Left lobe of liver (tissue), 2 donors: Measurements from ENCODE around the gene PIK3R1. TPM values are rescaled to one million over a fixed set of nuclear protein-coding genes. Genes with fewer than 3 reads are reported as not detected.
"Not testable (repeated sequence)": the region's sequence is repeated elsewhere in the genome, so short reads cannot be mapped to it uniquely, and the experiment has no call there.

Source experiments
- ATAC-seq: fragments of 200-7000 bp; cut with Tn5 transposase; one replicate; pipeline ENCODE4 v1.9.1; 2020; ENCODE audit warnings: mild to moderate bottlenecking, moderate library complexity
- DNase-seq: peaks from one replicate; pipeline ENCODE4 v3.0.0-alpha.2; 2020; ENCODE audit warnings: low spot score
- total RNA-seq: library from RNA; stranded (reverse); gene quantifications from one replicate; pipeline ENCODE4 v1.2.1, GENCODE V29; 2021
- donor health status: DM: no; HTN: no; CAD: no; lungs with moderate emphysema.
- donor health status: DM: no; HTN: yes; CAD: no.

The PIK3R1 gene
- total RNA-seq, 1 donor from 2014 or later: 149 TPM

DNA sequence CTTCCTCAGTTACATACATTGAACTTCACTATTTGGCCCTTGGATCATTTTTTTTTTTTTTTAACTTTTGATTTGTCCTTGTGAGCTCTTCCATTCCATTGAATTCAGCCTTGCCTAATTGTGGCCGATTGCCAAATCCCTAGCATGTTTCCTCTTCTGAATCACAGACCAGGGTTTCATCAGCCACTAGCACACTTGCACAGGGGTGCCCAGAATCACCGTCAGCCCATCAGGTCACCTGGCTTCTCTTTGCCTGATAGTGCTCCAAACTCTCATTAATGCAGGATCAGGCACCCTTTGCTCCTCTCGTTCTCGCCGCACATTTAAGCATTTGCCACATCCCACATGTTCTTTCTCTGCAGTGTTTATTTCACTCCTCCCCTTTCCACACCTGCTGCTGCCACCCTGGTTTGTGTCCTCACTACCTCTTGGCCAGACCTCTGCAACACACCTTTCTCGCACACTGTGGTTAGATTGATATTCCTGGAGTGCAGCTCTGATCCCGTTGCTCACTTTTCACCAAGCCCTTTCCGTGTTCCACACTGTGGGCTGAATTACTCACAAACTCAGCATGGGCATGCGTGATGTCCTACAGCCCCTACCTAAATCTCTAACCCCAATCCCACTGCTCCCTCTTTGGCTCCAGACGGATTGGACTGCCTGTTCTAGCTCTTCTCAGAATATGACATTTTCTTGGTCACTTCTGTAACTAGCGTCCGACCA lies 9.8 kb downstream of the PIK3R1 start:
- peak; percentile 68 for ATAC-seq
- DNase-seq: peak; percentile 84

DNA sequence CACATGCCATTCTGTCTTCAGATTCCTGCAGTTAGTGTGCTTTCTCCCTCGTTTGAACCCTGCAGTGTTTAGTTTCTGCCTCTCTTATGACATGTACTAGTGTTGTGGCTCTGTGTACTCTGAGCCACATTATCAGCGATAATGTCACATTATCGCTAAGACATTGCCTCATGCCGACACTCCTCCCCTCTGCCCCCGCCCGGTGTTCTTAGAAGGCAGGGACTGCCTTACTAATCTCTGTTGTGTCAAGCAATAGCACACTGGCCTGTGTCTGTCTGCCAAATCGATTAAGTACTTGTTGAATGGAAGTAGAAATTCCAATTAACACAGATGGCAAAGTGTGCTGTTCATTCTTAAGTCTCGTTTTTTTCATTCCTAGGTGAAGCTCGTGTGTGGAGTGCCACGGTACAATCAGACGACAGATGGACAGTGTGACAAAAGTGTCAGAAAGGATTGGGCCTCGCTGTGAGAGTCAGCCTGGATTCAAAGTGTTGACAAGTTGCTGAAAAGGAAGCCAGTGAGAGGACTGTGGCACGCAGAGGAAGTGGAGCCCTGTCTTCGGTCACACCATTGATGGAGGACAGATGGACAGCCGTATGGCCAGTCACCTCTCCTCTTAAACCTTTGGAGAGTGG lies 10.5 kb downstream of the PIK3R1 start:
- DNase-seq: peak; percentile 65
- peak; percentile 63 for ATAC-seq

GRCh38 chr5:68226546-68227073 lies 11.1 kb downstream of the PIK3R1 start:
- no peak for DNase-seq
- no peak for ATAC-seq

- ATAC-seq: no peak
These were observed 12.1 kb downstream of the PIK3R1 start for GRCh38 chr5:68227532-68228160.

DNA sequence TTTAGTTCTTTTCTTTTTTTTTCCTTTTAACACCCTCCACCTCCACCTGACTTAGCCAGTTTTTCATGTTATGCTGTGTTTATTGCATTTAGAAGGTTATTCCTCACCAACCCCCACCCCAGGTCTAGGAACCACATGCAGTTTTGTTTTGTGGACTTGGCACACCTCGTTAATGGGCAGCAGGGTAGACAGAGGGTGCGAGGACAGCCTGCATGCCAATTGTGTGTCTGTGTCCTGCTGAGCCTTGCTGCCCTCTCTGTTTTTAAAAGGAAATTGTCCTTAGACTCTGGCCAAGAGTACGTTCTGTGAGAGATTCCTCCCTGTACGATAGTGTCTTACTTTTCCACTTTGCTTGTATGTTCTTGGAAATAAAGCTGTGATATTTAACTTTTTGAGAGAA lies 13.9 kb downstream of the PIK3R1 start:
- peak; percentile 16 for ATAC-seq

More at GRCh38 chr5:68227532-68228160, 12.1 kb downstream of the PIK3R1 start:
- DNase-seq: no peak

DNA sequence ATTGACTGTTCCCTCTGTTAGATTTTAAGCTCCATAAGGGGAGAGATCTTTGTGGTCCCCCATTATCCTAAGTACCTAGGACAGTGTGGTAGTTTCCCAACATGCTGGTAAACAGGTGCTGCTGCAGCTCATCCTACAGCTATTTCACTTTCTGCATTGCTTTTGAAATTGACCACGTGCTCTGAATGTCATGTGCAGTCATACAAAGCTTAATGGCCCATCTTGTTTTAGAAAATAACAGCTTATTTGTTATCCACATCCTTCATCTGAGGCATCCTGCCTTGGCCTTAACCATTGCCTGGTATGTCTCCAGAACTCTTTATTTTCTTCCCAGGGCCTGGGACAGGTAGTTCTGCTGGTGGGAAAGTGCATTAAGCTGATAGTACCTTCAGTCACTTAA lies 14.7 kb downstream of the PIK3R1 start:
- no peak for ATAC-seq
- no peak for DNase-seq

More for the DNA sequence above, 13.9 kb downstream of the PIK3R1 start:
- DNase-seq: no peak

DNA sequence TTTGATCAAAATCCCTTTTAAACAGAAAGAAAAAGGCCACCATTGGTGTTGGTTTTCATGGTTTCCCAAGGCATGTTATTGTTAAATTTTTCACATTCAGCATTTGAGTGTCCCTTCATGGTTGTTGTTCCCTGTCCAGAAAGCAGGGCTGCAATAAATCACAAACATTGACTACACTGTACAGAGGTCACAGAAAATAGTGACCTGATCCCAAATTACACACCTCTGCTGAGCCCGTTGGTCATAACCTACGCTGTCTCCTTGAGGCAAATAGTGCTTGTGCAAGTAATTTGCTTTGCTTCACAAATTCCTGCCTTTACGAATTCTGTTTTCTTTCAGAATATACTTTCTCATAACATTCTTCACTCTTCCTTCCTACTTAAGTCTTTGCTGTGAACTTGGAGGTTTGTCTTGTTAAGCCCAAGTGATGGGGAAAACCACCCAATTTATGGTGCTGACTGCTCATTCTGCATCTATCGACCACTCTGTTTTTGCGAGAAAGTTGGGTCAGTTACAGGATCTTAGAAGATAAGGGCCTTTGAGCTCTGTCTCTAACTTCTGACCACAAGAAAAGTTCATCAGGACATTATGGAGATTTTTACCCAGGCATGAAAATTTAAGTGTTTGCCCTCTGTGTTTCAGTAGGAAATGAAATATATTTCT lies 16.0 kb downstream of the PIK3R1 start:
- no peak for DNase-seq
- peak; percentile 56 for ATAC-seq

GRCh38 chr5:68232277-68232676 lies 16.7 kb downstream of the PIK3R1 start:
- ATAC-seq (no peak), DNase-seq (no peak)

GRCh38 chr5:68233075-68233474 lies 17.5 kb downstream of the PIK3R1 start:
- DNase-seq: no peak
- no peak for ATAC-seq

GRCh38 chr5:68235229-68235628 lies 19.7 kb downstream of the PIK3R1 start:
- DNase-seq: not testable (repeated sequence)

DNA sequence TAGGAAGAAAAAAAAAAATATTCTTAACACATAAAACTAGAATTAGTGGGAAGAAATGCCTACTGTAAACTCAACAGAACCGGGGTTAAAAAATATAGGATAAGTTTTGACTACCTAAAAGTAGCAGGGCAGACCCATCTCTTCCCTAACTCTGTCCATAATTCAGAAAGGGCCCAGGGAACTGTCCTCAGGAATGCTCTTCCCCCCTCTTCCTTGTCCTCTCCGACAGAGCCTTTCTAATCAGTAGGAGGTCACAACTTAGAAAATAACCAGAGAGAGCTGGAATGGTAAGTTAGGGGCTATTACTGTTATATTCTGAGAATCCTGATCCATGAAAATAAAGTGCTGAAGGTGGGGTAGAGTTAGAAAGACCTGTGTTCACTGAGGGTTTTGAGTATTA lies 22.2 kb downstream of the PIK3R1 start:
- DNase-seq (no peak), ATAC-seq (peak; percentile 3)

More at GRCh38 chr5:68235229-68235628, 19.7 kb downstream of the PIK3R1 start:
- ATAC-seq: not testable (repeated sequence)

DNA sequence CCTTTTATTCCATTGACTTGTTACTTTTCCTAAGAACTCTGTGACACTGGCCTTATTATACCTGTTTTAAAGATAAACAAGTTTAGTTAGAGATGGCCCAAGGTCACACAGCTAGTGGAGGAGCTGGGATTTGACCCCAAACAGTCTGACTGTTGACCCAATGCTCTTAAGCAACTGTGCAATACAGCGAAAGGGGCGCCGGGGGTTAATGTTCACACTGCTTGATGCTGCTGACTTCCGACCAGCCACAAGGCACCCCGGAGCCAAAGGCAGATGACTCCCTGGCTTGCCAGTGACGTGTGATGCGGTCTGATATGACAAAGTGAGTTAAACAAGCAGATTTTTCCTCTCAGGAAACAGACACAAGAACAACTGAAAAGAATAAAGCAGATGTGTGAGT lies 23.9 kb downstream of the PIK3R1 start:
- DNase-seq (peak; percentile 90), ATAC-seq (peak; percentile 87)

- ATAC-seq: no peak
- DNase-seq: no peak
These were observed 24.6 kb downstream of the PIK3R1 start for GRCh38 chr5:68240202-68240601.

- no peak for ATAC-seq
- DNase-seq: no peak
These were observed 25.2 kb downstream of the PIK3R1 start for GRCh38 chr5:68240771-68241170.

- DNase-seq (no peak), ATAC-seq (no peak)
These were observed 27.2 kb downstream of the PIK3R1 start for GRCh38 chr5:68242743-68243142.

- no peak for ATAC-seq
- no peak for DNase-seq
These were observed 27.7 kb downstream of the PIK3R1 start for GRCh38 chr5:68243251-68243650.

- DNase-seq (no peak), ATAC-seq (no peak)
These were observed 28.1 kb downstream of the PIK3R1 start for GRCh38 chr5:68243681-68244080.

GRCh38 chr5:68245319-68245718 lies 29.8 kb downstream of the PIK3R1 start:
- DNase-seq (no peak), ATAC-seq (no peak)

- ATAC-seq (no peak), DNase-seq (no peak)
These were observed 31.2 kb downstream of the PIK3R1 start for GRCh38 chr5:68246802-68247201.

DNA sequence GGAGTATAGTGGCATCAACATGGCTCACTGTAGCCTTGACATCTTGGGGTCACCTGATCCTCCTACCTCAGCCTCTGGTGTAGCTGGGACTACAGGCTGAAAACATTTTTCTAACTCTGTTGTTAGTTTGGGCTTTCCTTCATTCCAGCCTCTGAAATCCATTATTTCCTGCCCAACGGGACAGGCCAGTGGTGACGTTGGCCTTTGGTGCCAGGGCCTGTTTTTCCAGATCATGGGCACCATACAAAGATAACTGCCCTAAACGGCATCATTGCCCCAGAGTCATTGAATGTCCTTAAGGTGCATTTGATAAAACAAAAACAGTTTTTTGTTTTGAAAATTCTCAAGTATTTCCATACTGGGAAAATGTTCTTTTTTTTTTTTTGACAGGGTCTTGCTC lies 32.1 kb downstream of the PIK3R1 start:
- ATAC-seq (no peak), DNase-seq (no peak)

DNA sequence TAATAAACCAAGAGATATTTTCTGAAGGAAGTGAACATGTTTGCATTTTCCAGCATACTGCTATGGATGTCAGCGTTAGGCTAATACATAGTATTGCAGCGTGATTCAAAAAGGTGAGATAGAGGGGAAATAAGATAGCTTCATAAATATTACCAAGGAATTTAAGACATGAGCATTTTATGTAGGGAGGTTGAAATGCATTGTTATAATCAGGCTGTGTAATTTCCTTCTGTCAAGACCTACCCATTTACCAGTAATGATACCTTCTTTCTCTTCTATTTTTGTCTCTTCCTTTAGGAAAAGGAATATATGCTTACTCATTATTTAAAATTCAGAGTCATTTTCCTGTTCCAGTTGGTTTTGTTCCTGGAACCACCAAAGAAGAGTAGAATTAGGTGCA lies 33.3 kb downstream of the PIK3R1 start:
- ATAC-seq: no peak

More for the DNA sequence above, 33.3 kb downstream of the PIK3R1 start:
- DNase-seq: no peak
